PC-9 (cell line): ENCODE measurements around the gene ASIP. TPM values are rescaled to one million over a fixed set of nuclear protein-coding genes. Genes with fewer than 3 reads are reported as not detected.

Experiments used
- BruUV-seq: library from RNA; stranded (reverse); fragments of 400-500 nt; replicated peaks from 2 replicates; lab custom pipeline; 2021; lab: Mats Ljungman, UMichigan
- CTCF ChIA-PET: fragments of 300-600 bp; sonication (Branson Sonifier 250); formaldehyde crosslinking; loops from one replicate; lab custom pipeline; 2022; ENCODE audit warnings: antibody characterized with exemption; lab: Charles Lee
- POLR2A ChIA-PET: fragments of 300-600 bp; sonication (Branson Sonifier 250); formaldehyde crosslinking; loops from one replicate; lab custom pipeline; 2022; ENCODE audit warnings: antibody characterized with exemption; ENCODE audit not compliant: unreplicated experiment; lab: Charles Lee
- DNase-seq, 2 experiments: peaks; one replicate each; pipeline versions ENCODE4 v3.0.0 to v3.0.0-alpha.2; 2015 to 2022; ENCODE audit warnings: mixed read lengths in 1 of 2
- H2AFZ ChIP-seq: fragments of 200-600 bp; sonication (generic); 2 replicates; pipeline ENCODE4 v1.8.1; 2017; ENCODE audit warnings: antibody characterized with exemption
- H3F3A ChIP-seq: fragments of 200-600 bp; sonication (generic); 2 replicates; pipeline ENCODE4 v1.8.1; 2017; ENCODE audit warnings: antibody characterized with exemption, mild to moderate bottlenecking, low read depth; ENCODE audit not compliant: insufficient read depth
- H3K27ac ChIP-seq: fragments of 200-600 bp; sonication (generic); 2 replicates; pipeline ENCODE4 v1.6.1; 2016; ENCODE audit warnings: mixed run types
- H3K27me3 ChIP-seq: fragments of 200-600 bp; sonication (generic); 2 replicates; pipeline ENCODE4 v1.6.1; 2016; ENCODE audit warnings: low read depth, mixed run types; ENCODE audit not compliant: insufficient read depth
- H3K36me3 ChIP-seq: fragments of 200-600 bp; sonication (generic); 2 replicates; pipeline ENCODE4 v1.6.1; 2016; ENCODE audit warnings: low read depth, mixed run types
- H3K4me1 ChIP-seq: fragments of 200-600 bp; sonication (generic); replicated peaks from 2 replicates; pipeline ENCODE4 v1.6.1; 2016; ENCODE audit warnings: mixed run types; ENCODE audit not compliant: insufficient read depth
- H3K4me2 ChIP-seq: fragments of 200-600 bp; sonication (generic); 2 replicates; pipeline ENCODE4 v1.6.1; 2017; ENCODE audit warnings: mixed run types
- H3K4me3 ChIP-seq: fragments of 200-600 bp; sonication (generic); 2 replicates; pipeline ENCODE4 v1.6.1; 2016; ENCODE audit warnings: mixed run types
- H3K79me2 ChIP-seq: fragments of 200-600 bp; sonication (generic); 2 replicates; pipeline ENCODE4 v1.6.1; 2017; ENCODE audit warnings: low read depth, mixed run types
- H3K9me2 ChIP-seq: fragments of 200-600 bp; sonication (generic); 2 replicates; pipeline ENCODE4 v1.8.1; 2017; ENCODE audit warnings: mild to moderate bottlenecking; ENCODE audit not compliant: insufficient read depth
- H3K9me3 ChIP-seq: fragments of 200-600 bp; sonication (generic); 2 replicates; pipeline ENCODE4 v1.8.1; 2016; ENCODE audit warnings: low read depth; ENCODE audit not compliant: insufficient read depth
- H4K20me1 ChIP-seq: fragments of 200-600 bp; sonication (generic); 2 replicates; pipeline ENCODE4 v1.8.1; 2017; ENCODE audit not compliant: insufficient read depth
- EZH2 ChIP-seq: fragments of 200-600 bp; sonication (generic); IDR thresholded peaks from 2 replicates; pipeline ENCODE4 v1.8.0; 2017; ENCODE audit warnings: antibody characterized with exemption, low read depth
- intact Hi-C: fragments of 100-400 bp; cut with micrococcal nuclease; formaldehyde crosslinking; loops from one replicate; pipeline ENCODE4 v1.10.0; 2022; ENCODE audit not compliant: unreplicated experiment
- total RNA-seq: library from RNA; stranded (reverse); gene quantifications from 2 replicates; pipeline ENCODE4 v1.2.3, GENCODE V29; 2021
- TF ChIP-seq, protein P1 (sequence below): fragments of 200-600 bp; sonication (generic); conservative IDR thresholded peaks from 2 replicates; pipeline ENCODE4 v1.6.1; 2017; ENCODE audit warnings: mixed run types, antibody characterized with exemption, mild to moderate bottlenecking, moderate library complexity

Gene ASIP
- total RNA-seq, 1 experiment from 2014 or later = not detected

DNA sequence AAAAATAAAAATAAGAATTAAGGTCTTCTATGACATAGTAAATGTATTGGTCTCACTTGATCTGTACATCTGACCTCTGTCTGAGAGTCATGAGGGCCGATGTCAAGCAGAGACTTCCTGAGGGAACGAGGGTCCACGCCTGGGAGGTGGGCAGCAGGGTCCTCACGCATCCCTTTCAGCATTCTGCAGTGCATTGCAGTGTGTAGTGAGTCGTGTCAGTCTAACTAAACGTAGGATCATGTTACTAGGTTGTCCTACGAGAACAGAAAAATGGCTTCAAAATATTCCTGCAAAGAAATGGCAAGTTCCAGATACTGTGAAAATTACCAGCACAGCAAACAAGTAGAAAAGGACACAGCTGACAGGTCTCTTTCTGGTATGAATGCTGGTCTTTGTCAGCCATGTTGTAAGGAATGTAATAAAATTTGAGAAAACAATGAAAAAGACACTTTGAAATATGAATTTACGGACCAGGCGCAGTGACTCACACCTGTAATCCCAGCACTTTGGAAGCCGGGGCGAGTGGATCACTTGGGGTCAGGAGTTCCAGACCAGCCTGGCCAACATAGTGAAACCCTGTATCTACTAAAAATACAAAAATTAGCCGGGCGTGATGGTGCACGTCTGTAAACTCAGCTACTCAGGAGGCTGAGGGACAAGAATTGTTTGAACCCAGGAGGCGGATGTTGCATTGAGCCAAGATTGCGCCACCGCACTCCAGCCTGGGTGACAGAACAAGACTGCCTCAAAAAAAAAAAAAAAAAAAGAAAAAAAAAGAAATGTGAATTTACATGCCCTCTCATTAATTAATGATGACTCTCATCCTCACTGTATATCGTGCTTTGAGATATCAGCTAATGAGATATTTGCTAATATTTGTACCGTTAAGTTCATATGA, 64.4 kb downstream of the ASIP start:
- CTCF ChIA-PET = interaction anchor here (0.7 kb wide), 1 partner anchor 105 kb away, joined by 6 read pairs; no protein-coding TSS in a partner anchor
- H4K20me1 ChIP-seq = peaks cover 7% of the 10 kb centered on the region; the same call in 1 of the 2 replicates
- no peaks in the 10 kb centered on the region for H3K36me3 ChIP-seq
- TF ChIP-seq EZH2 = no peak
- TF ChIP-seq, protein P1, sequence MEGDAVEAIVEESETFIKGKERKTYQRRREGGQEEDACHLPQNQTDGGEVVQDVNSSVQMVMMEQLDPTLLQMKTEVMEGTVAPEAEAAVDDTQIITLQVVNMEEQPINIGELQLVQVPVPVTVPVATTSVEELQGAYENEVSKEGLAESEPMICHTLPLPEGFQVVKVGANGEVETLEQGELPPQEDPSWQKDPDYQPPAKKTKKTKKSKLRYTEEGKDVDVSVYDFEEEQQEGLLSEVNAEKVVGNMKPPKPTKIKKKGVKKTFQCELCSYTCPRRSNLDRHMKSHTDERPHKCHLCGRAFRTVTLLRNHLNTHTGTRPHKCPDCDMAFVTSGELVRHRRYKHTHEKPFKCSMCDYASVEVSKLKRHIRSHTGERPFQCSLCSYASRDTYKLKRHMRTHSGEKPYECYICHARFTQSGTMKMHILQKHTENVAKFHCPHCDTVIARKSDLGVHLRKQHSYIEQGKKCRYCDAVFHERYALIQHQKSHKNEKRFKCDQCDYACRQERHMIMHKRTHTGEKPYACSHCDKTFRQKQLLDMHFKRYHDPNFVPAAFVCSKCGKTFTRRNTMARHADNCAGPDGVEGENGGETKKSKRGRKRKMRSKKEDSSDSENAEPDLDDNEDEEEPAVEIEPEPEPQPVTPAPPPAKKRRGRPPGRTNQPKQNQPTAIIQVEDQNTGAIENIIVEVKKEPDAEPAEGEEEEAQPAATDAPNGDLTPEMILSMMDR = no peak
- no peaks in the 10 kb centered on the region for H3K9me3 ChIP-seq
- H3K27me3 ChIP-seq = no peaks in the 10 kb centered on the region
- peaks cover 21% of the 10 kb centered on the region for H3K79me2 ChIP-seq
- H3K27ac ChIP-seq = no peak overlapping the region
- H2AFZ ChIP-seq = no peak overlapping the region
- H3K4me1 ChIP-seq = peaks cover 16% of the 10 kb centered on the region
- no TSS peak for BruUV-seq
- intact Hi-C loops = loop anchor here (10.0 kb wide), 1 partner anchor 459 kb away; no protein-coding TSS in a partner anchor
- POLR2A ChIA-PET = interaction anchor here (0.7 kb wide), 1 partner anchor 220 kb away, joined by 6 read pairs; no protein-coding TSS in a partner anchor
- H3K9me2 ChIP-seq = no peaks in the 10 kb centered on the region
- H3K4me3 ChIP-seq = no peak overlapping the region
- peaks cover 16% of the 10 kb centered on the region for H3F3A ChIP-seq
- no peak overlapping the region for H3K4me2 ChIP-seq
- no peak for DNase-seq

DNA sequence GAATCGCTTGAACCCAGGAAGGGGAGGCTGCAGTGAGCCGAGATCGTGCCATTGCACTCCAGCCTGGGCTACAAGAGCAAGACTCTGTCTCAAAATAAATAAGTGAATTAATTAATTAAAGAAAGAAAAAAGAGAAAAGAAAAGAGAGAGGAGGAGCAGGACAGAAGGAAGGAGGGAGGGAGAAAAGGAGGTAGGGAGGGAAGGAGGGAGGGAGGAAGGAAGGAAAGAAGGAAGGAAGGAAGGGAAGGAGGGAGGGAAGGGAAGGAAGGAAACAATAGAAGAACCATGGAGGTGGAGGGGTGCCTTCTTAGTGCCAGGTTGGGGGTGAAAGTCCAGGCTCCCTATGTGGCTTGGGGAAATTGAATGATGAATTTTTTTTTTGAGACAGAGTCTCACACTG, 68.5 kb downstream of the ASIP start:
- Histone ChIP-seq H3K79me2 (0 out of 2 replicates have a peak, but pooled peaks cover 5% of the 10 kb centered on the region), H3F3A (peaks cover 15% of the 10 kb centered on the region), H3K36me3 (no peaks in the 10 kb centered on the region), H3K4me2 (no peak overlapping the region), H3K4me1 (peaks cover 27% of the 10 kb centered on the region), H3K9me2 (no peaks in the 10 kb centered on the region), H3K27me3 (no peaks in the 10 kb centered on the region), H4K20me1 (no peaks in the 10 kb centered on the region), H3K4me3 (no peak overlapping the region), H3K27ac (no peak overlapping the region), H2AFZ (no peak overlapping the region), H3K9me3 (no peaks in the 10 kb centered on the region)
- BruUV-seq = no TSS peak
- intact Hi-C loops = loop anchor here (2.0 to 10.0 kb wide), 4 partner anchors 113 to 455 kb away; no protein-coding TSS in a partner anchor
- TF ChIP-seq EZH2 = no peak
- TF ChIP-seq, protein P1 = no peak
- CTCF ChIA-PET = no interaction called here
- no peak for DNase-seq
- POLR2A ChIA-PET = no interaction called here

DNA sequence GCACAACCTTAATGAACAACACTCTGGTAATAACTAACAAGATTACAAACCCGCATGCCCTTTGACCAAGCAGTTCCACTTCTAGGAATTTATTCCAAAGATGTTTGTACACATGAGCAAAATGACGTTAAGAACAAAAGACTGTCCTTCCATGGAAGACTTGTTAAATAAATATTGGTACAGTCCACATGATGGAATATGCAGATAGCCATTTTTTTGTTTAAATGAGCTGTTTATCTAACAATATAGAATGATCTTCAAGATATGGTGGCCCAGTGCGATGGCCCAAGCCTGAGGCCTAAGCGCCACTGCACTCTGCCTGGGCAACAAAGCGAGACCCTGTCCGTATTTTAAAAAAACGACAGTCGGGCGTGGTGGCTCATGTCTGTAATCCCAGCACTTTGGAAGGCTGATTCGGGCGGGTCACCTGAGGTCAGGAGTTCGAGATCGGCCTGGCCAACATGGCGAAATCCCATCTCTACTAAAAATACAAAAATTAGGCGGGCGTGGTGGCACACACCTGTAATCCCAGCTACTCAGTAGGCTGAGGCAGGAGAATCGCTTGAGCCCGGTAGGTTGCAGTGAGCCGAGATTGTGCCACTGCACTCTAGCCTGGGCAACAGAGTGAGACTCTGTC, 69.4 kb downstream of the ASIP start:
- H3F3A ChIP-seq = peaks cover 24% of the 10 kb centered on the region
- no peaks in the 10 kb centered on the region for H3K27me3 ChIP-seq
- no peak for DNase-seq
- H3K9me2 ChIP-seq = no peaks in the 10 kb centered on the region
- intact Hi-C loops = loop anchor here (5.0 kb wide), 2 partner anchors 112 to 267 kb away; no protein-coding TSS in a partner anchor
- peaks cover 36% of the 10 kb centered on the region for H3K4me1 ChIP-seq
- CTCF ChIA-PET = interaction anchor here (0.7 to 1.4 kb wide), 4 partner anchors 22 to 215 kb away, joined by 3 to 5 read pairs (median 5); no protein-coding TSS in a partner anchor
- H3K27ac ChIP-seq = no peak overlapping the region
- POLR2A ChIA-PET = no interaction called here
- BruUV-seq = no TSS peak
- no peak for TF ChIP-seq EZH2
- TF ChIP-seq, protein P1 = no peak
- no peaks in the 10 kb centered on the region for H4K20me1 ChIP-seq
- no peaks in the 10 kb centered on the region for H3K9me3 ChIP-seq
- H3K79me2 ChIP-seq = 0 out of 2 replicates have a peak, but pooled peaks cover 5% of the 10 kb centered on the region
- no peak overlapping the region for H3K4me2 ChIP-seq
- no peak overlapping the region for H3K4me3 ChIP-seq
- H3K36me3 ChIP-seq = no peaks in the 10 kb centered on the region
- H2AFZ ChIP-seq = no peak overlapping the region
